HG03135 (cell line): ENCODE results near the gene ATP11A.
"Not testable (repeated sequence)": the region's sequence is repeated elsewhere in the genome, so short reads cannot be mapped to it uniquely, and the experiment has no call there.

Source experiments
- ATAC-seq: cut with Tn5 transposase; IDR thresholded peaks from one replicate; pipeline ENCODE4 v1.9.1; 2021; ENCODE audit warnings: mild to moderate bottlenecking, moderate library complexity; ENCODE audit not compliant: unreplicated experiment

ATP11A gene

DNA sequence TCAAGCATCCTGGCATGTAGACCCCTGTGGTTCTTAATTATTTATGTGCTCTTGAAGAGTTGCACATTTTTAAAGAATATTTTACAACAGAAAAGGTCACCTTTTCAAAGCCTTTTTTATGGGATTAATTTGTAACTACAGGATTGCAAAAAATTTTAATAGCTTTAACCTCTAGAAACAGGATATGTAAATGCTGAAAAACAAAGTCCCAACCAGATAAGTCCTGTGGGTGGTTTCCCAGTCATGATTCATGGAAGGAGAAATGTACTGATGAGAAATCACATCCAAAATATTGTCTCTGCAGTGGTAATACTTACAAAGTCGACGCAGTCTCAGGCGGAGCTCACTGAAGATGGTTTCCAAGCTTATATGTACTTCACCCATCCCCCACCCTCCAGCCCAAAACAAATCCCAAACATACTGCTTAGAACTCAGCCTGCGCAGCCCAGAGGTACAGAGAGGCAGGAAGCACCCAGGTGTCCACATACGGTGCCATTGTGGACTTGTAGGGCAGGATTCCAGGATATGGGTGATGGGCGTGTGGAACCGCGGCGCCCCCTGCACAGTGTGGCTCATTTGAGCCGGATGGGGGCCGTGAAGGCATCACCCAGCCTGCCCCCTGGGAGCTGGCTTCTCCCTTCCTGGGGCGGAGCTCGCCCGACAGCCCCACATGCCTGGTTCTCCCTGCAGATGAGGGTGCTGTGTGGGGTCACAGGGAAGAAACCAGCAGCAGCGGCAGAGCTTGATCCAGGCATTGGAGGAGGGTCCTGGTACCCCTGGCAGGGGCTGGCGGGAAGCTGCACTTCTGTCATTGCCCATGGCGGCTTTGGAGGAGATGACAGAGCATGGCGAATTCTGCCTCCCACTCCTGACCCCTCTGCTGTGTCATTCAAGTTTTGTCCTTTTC is 101.2 kb downstream of the ATP11A start:
- ATAC-seq: no peak

DNA sequence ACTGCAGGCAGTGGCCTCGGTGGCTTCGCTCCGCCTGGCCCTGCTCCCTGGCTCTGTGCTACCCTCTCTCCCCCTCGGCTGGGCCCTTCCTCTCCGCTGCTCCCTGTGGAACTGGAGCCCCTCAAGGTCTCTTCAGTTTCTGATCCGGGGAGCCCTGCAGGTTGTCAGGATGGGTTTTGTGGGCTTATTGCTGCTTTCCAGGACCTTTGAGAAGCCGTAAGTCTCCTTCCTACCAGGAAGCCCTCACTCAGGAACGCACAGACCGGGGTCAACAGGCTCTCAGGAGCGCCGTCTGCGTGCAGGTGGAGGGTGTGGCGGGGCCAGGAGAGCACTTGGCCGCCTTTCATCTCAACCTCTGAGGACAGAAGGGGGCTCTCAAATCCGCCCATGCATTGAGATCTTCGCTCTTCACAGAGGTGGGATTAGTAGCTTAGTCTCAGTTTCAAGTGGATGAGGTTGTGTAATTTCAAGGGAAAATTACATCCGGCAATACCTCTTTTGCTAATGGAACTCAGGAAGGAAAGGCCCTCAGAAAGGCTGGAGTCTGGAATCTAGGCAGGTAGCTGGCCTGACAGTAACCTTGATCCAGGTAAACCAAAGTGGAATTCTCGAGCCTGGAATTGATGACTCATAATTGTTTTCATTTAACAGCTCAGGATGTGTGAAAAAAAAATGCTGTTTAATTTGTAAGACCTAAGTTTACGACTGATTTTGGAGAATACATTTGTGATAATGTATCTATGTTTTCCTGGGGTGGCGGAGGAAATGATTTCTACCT is 102.0 kb downstream of the ATP11A start:
- ATAC-seq: no peak

DNA sequence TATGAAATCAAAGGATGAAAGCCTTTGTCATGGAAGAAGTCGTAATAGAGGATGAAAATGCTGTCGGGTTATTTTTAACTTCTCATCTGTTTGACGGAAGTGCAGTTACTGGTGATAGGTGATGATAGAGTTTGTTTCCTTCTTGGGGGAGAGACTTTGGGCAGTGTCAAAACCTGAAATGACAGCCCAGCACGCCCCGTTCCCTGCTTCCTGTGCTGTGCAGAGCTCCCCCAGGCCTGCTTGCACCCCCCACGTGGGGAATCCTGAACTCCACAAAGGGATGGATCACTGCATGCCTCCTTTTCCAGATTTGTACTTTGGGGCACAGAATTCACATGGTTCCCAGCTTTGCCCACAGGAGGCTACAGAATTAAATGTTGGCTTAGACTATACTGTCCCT is 102.7 kb downstream of the ATP11A start:
- no peak for ATAC-seq

DNA sequence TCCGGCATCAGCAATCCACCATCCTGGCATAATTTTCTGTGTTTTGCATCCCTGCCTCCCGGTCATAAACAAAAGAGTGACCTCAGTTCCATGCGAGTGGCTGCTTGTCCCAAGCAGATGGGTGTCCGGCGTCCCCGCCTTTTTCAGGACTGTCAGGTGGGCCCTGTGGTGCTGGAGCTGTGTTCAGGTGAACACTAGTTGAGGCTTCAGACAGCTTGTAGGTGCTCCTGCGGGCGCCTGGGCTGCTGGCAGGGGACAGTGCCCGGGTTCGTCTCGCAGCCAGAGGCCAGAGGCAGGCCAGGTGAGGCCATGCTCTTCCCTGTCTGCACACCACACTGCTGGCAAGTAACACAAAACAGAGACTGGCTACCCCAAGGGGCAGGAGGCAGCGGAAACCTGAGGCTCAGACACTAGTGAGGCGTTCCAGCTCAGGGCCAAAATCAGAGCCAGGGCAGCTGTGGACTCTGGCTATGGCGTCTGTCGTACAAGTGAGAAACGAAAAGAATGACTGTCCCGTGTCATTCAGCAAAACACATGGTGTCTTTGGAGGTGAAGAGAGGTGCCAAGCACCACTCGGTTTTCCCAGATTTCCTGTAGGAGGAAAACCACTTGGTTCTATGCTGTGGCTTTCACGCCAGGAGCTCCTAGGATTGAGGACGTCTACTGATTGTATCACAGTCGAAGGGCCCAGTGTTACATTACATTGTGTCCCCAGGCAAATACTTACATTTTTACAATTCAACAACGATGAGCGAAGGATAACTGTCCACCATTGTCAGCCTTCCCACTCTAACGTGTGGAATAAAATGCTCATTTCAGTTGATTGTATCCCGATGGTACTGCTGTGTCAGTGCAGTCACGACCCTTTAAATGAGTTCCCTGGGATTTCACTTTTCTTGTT is 104.0 kb downstream of the ATP11A start:
- no peak for ATAC-seq

DNA sequence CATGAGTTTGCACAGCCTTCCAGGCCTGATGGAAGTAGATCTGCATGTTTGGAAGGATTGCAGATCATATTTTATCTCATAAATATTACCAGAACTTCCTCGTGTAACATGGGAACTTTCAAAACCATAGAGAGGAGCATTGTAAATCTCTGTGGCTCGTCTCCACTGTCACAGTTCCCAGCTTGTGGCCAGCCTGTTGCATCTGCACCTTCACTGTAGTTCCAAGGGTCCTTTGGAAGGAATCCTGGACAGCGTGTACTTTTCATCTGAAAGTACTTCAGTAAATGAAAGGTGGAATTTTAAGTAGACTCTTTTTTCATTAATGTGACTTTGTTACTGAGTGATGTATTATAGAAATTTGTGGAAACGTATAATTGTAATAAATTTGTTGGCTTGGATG is 105.4 kb downstream of the ATP11A start:
- ATAC-seq: no peak

DNA sequence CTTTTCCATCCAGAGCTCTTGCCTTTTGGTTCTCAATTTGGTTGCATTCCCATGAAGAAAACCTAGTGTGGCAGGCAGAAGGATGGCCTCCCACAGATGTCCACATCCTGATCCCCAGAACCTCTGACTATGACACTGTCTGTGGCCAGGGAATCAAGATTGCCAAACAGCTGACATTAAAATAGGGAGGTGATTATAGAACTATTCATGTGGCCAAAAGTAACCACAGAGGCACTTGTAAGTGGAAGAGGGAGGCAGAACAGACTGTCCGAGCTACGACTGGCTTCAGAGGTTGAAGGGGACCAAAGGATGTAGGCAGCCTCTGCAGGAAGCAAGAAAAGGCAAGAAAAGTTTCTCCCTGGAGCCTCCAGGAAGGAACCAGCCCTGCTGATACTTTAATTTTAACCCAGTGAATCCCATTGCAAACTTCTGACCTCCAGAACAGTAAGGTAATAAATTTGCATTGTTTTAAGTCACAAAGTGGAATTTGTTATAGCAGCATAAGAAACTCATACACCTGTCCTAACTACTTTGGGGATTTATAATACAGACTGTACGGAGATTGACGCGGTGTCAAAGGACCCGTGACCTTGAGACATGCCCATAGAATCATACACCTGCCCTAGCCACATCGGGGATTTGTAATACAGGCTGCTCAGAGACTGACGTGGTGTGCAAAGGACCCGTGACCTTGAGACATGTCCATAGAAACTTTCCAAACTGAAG is 106.5 kb downstream of the ATP11A start:
- ATAC-seq: no peak

GRCh38 chr13:112799394-112799793 is 109.6 kb downstream of the ATP11A start:
- no peak for ATAC-seq

GRCh38 chr13:112800057-112800456 is 110.2 kb downstream of the ATP11A start:
- no peak for ATAC-seq

DNA sequence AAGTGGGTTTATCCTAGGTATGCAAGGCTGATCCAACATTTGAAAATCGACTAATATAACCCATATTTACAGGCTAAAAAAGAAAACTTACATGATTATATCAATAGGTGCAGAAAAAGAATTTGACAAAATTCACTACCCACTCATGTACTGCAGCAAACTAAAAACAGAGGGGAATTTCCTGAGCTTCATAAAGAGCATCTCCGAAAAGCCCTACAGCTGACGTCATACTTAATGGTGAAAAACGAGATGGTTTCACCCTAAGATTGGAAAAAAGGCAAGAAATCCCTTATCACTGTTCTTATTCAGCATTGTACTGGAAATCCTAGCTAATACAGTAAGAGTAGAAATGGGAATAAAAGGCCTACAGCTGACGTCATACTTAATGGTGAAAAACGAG is 111.0 kb downstream of the ATP11A start:
- not testable (repeated sequence) for ATAC-seq

GRCh38 chr13:112802802-112803195 is 113.0 kb downstream of the ATP11A start:
- ATAC-seq: no peak

- ATAC-seq: no peak
Observed at GRCh38 chr13:112803422-112803821, 113.6 kb downstream of the ATP11A start.

DNA sequence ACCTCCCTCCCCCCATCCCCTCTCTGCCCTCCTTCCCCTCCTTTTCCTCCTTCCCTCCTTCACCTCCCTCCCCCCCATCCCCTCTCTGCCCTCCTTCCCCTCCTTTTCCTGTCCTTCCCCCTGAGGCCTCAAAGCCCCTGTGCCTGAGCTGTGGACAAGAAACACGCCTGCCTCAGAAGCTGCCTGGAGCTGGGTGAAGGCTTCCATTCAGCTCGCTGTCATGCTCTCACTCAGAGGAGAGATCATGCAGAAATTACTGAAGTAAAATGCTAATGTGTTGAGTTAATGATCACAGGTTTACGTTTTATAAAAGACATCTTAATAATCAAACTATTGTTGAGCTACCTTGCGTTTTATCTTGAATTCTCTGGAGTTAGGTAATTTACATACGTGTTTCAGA is 114.5 kb downstream of the ATP11A start:
- no peak for ATAC-seq

DNA sequence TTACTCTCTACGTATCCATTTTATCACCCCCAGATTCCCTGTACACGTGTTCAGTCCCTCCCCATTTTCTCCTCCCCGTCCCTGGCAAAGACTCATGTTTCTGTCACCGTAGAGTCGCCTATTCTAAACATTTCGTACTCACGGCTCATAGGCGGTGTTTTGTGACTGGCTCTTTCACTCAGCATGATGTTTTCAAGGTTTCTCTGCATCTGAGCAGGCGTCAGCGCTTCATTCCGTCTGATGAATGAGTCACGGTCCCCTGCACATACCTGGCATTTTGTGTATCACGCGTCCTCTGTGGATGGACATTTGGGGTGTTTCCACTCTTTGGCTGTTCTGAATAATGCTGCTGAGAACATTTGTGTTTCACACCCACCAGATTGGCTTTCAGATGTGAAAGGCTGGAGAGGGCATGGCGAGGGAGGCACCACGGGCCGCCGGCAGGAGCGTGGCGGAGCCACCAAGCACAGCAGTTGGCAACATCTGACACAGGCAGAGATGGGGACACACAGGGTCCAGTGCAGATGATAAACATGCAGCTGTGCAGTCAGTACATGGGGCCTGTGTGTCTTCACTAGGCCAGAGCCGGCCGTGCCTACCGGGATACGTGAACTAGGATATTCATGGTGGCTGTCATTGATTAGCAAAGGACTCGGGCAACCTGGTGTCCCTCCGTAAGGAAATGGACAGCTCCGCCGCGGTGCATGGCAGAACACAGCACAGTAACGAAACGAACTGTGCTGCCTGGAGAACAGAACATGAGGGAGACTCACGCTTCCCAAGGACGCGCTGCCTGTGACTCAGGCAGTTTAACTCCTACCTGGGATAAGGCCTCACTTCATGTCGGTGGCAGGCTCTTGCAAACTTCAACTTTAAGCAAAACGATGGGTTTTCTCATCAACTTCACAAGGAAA is 117.2 kb downstream of the ATP11A start:
- no peak for ATAC-seq

- no peak for ATAC-seq
Observed at GRCh38 chr13:112807653-112808376, 118.0 kb downstream of the ATP11A start.

DNA sequence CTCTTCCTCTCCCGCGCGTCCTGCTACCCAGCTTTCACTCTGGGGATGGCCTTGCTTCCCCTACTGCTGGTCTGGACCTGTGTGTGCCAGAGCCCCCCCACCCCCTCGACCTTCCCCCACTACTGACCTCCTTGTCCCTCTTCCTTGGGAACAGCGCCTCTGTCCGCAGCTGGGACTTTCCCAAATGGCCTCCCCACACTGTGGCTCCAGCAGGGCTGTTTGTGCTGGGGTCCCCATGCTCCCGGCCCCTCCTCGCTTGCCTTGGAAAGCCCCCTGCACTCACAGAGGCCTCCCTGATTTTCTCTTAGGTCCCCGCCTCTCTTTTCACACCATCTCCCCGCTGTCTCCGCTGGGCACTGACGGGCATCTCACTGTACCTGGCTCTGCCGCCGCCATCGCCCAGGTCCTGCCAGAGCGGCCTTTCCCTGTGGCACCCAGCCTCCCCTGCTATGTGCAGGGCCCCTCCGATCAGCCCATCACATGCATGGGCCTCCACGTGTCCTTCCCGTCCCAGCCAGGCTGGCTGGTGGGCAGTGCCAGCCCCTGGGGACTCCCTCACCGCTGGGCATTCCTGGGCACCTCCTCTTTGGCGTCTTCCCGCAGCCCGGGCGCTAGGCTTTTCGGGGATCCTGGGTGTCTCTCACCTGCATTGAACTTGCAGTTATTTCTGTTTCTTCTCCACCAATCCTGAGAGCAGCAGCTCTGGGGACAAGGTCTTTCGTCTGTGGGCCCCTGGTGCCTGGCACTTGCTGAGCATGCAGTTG is 118.7 kb downstream of the ATP11A start:
- no peak for ATAC-seq

- ATAC-seq: no peak
Observed at GRCh38 chr13:112809332-112810315, 119.8 kb downstream of the ATP11A start.

DNA sequence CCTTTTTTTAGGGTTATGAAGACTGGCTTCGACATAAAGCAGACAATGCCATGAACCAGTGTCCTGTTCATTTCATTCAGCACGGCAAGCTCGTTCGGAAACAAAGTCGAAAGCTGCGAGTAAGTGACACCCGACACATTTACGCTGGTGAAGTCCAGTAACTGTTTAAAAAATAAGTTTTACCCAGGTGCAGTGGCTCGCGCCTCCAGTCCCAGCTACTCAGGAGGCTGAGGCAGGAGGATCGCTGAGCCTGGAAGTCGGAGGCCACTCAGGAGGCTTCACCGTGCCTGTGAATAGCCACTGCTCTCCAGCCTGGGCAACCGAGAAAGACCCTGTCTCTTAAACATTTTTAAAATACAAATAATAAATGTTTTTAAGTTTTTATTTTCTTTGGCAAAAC is 120.8 kb downstream of the ATP11A start:
- ATAC-seq: no peak
